ENCODE measurements around the gene DAAM2. TPM values are rescaled to one million over a fixed set of nuclear protein-coding genes. Genes with fewer than 3 reads are reported as not detected.
A peak's percentile ranks its signal among the peaks of the same experiment; 100 is the strongest.

Gene DAAM2
- total and polyA plus RNA-seq, 9 of the 15 experiments (the other 6 are each of a cell fraction or from before 2014, with no cell fraction given), result 0.01 to 0.07 TPM; not detected in 7

GRCh38 chr6:39821046-39821740 lies 29.0 kb downstream of the DAAM2 start (continued):
- no peak for TF ChIP-seq SIN3A (IDR thresholded peaks at IDR 0.05; ENCODE audit: borderline replicate concordance in 2 of 2, control insufficient read depth in 1 of 2, low read depth in 2 of 2, low read length in 2 of 2)
- no peak for TF ChIP-seq ZBTB49 (CRISPR knock-in tag; IDR thresholded peaks at IDR 0.05; ENCODE audit: borderline replicate concordance)
- TF ChIP-seq FOXJ3 (CRISPR knock-in tag; IDR thresholded peaks at IDR 0.05), result no peak
- no peak for TF ChIP-seq HNRNPUL1 (IDR thresholded peaks at IDR 0.05; ENCODE audit: low read length)

- POLR2A ChIA-PET, result interaction anchor here (1.0 kb wide), 1 partner anchor 20 kb away, joined by 3 read pairs; no protein-coding TSS in a partner anchor
- no peak for ATAC-seq
- intact Hi-C loops (cut with micrococcal nuclease) (no loop called here), in situ Hi-C loops (cut with MboI) (no loop called here)
- no peak overlapping the region for H3K4me3 ChIP-seq
- no peaks in the 10 kb centered on the region for H3K36me3 ChIP-seq (ENCODE audit: control insufficient read depth, insufficient read depth, low read length)
- no peak overlapping the region for H2AFZ ChIP-seq (ENCODE audit: low read depth, low read length)
- no peak overlapping the region for H3K4me2 ChIP-seq (ENCODE audit: insufficient read depth, low read length)
- 2% methylated on average over 6 of the region's 7 CpGs for WGBS (ENCODE audit: insufficient coverage, low coverage, missing lambda C conversion rate)
- no peak for DNase-seq (ENCODE audit: extremely low read depth in 1 of 4, low spot score in 3 of 4)
- no peaks in the 10 kb centered on the region for H4K20me1 ChIP-seq (replicated peaks; ENCODE audit: control insufficient read depth, insufficient read depth, low read length)
- no peak overlapping the region for H3K27ac ChIP-seq (ENCODE audit: extremely low read depth, low read depth, low read length)
- FAIRE-seq, result no peak
- H3K9me1 ChIP-seq (ENCODE audit: control insufficient read depth, insufficient read depth, low read length), result no peaks in the 10 kb centered on the region
- no peaks in the 10 kb centered on the region for H3K79me2 ChIP-seq (ENCODE audit: control insufficient read depth, insufficient read depth, low read length)
- peak overlapping the region in 1 of 2 experiments; percentile 28; a peak in 1 of 4 replicates for H3K9ac ChIP-seq (ENCODE audit: insufficient read depth in 1 of 2, low read depth in 2 of 2, low read length in 2 of 2)
- H3K9me3 ChIP-seq (replicated peaks; ENCODE audit: control insufficient read depth, insufficient read depth, low read depth, low read length), result no peaks in the 10 kb centered on the region
- H3K27me3 ChIP-seq (ENCODE audit: control insufficient read depth in 2 of 2, insufficient read depth in 2 of 2, low read length in 2 of 2), result peaks cover 0 to 17% of the 10 kb centered on the region in 2 experiments; a peak in 2 of 5 replicates
- no TSS peak for BruUV-seq (replicated peaks)
- CTCF ChIA-PET (ENCODE audit: low intra/inter-chr PET ratio), result no interaction called here
- H3K4me1 ChIP-seq (replicated peaks in 1 of 2; ENCODE audit: control insufficient read depth in 2 of 2, insufficient read depth in 2 of 2, low read length in 2 of 2), result no peaks in the 10 kb centered on the region
These were observed 29.8 kb downstream of the DAAM2 start for GRCh38 chr6:39821742-39822532.
